Left cardiac atrium (tissue), 4 donors: ENCODE results near the gene CEP85L. TPM values are rescaled to one million over a fixed set of nuclear protein-coding genes. Genes with fewer than 3 reads are reported as not detected.

Experiments used
- ATAC-seq, 2 donors: fragments of 200-7000 bp; cut with Tn5 transposase; one replicate each; pipeline ENCODE4 v1.9.1; 2020; ENCODE audit warnings: mild to moderate bottlenecking in 2 of 2, moderate library complexity in 2 of 2
- DNase-seq: peaks from one replicate; pipeline ENCODE4 v3.0.0-alpha.2; 2020
- intact Hi-C, 2 donors: fragments of 100-400 bp; cut with DNase I; formaldehyde crosslinking; loops; one replicate each; pipeline versions ENCODE4 v1.14.1 to v1.15.1; 2022 to 2023
- total RNA-seq, 2 donors: library from RNA; stranded (reverse); fragmentation: NEBNext Ultra II Directional; extraction: Animal tissue kit (Norgen Biotek cat#: 25700); gene quantifications; one replicate each; pipeline ENCODE4 v1.2.1, GENCODE V29; 2021
- donor health status: DM: no; HTN: yes; CAD: no.
- donor health status: DM: no; HTN: yes; CAD: no; lungs with severe emphysema.
- donor health status: DM: yes; HTN: yes; CAD: no.
- donor health status: Dilated cardiomyopathy.

Gene CEP85L
- total RNA-seq, 2 donors from 2014 or later: 8.5 TPM

- intact Hi-C loops: loop anchor here (10.0 kb wide), 2 partner anchors 185 to 305 kb away; no protein-coding TSS in a partner anchor
- DNase-seq (no peak), ATAC-seq (no peak)
Measured at GRCh38 chr6:118589649-118590365, 61.6 kb downstream of the CEP85L start.

GRCh38 chr6:118589186-118589585 is 62.2 kb downstream of the CEP85L start:
- intact Hi-C loops: loop anchor here (10.0 kb wide), 2 partner anchors 186 to 304 kb away; no protein-coding TSS in a partner anchor
- no peak for ATAC-seq
- DNase-seq: no peak

- intact Hi-C loops: loop anchor here (10.0 kb wide), 2 partner anchors 186 to 304 kb away; no protein-coding TSS in a partner anchor
- no peak for ATAC-seq
- DNase-seq: no peak
Measured at GRCh38 chr6:118588626-118589025, 62.8 kb downstream of the CEP85L start.

GRCh38 chr6:118586746-118587485 is 64.5 kb downstream of the CEP85L start:
- DNase-seq: no peak
- ATAC-seq: peak; percentile 19 to 43
- intact Hi-C loops: loop anchor here (10.0 kb wide), 2 partner anchors 188 to 302 kb away; no protein-coding TSS in a partner anchor

GRCh38 chr6:118584911-118585310 is 66.5 kb downstream of the CEP85L start:
- DNase-seq: no peak
- intact Hi-C loops: loop anchor here (5.0 to 10.0 kb wide), 3 partner anchors 32 to 300 kb away; no protein-coding TSS in a partner anchor
- no peak for ATAC-seq

- intact Hi-C loops: loop anchor here (5.0 to 10.0 kb wide), 3 partner anchors 36 to 297 kb away; no protein-coding TSS in a partner anchor
- peak; percentile 13 to 61 for ATAC-seq
- DNase-seq: no peak
Measured at GRCh38 chr6:118581489-118581959, 69.9 kb downstream of the CEP85L start.

- peak; percentile 30 for DNase-seq
- peak; percentile 88 to 93 for ATAC-seq
- intact Hi-C loops: loop anchor here (1.0 to 10.0 kb wide), 4 partner anchors 36 to 298 kb away; no protein-coding TSS in a partner anchor
Measured at GRCh38 chr6:118580585-118581419, 70.6 kb downstream of the CEP85L start.

- intact Hi-C loops: loop anchor here (1.0 to 10.0 kb wide), 4 partner anchors 38 to 296 kb away; no protein-coding TSS in a partner anchor
- ATAC-seq: no peak
- DNase-seq: no peak
Measured at GRCh38 chr6:118579786-118580185, 71.6 kb downstream of the CEP85L start.

GRCh38 chr6:118578617-118579016 is 72.8 kb downstream of the CEP85L start:
- no peak for DNase-seq
- ATAC-seq: no peak
- intact Hi-C loops: no loop called here

- DNase-seq (no peak), ATAC-seq (no peak)
- intact Hi-C loops: no loop called here
Measured at GRCh38 chr6:118577972-118578371, 73.4 kb downstream of the CEP85L start.

- intact Hi-C loops: no loop called here
- DNase-seq (no peak), ATAC-seq (no peak)
Measured at GRCh38 chr6:118574051-118574865, 77.1 kb downstream of the CEP85L start.

- ATAC-seq (no peak), DNase-seq (no peak)
- intact Hi-C loops: no loop called here
Measured at GRCh38 chr6:118571121-118571520, 80.3 kb downstream of the CEP85L start.

- ATAC-seq (no peak), DNase-seq (no peak)
- intact Hi-C loops: no loop called here
Measured at GRCh38 chr6:118569498-118569897, 81.9 kb downstream of the CEP85L start.

- intact Hi-C loops: no loop called here
- ATAC-seq (peak in 1 of 2 donors; percentile 17), DNase-seq (no peak)
Measured at GRCh38 chr6:118567974-118568373, 83.4 kb downstream of the CEP85L start.

- peak; percentile 30 to 63 for ATAC-seq
- intact Hi-C loops: no loop called here
- DNase-seq: no peak
Measured at GRCh38 chr6:118565311-118565960, 86.0 kb downstream of the CEP85L start.

- no peak for DNase-seq
- ATAC-seq: peak in 1 of 2 donors; percentile 66
- intact Hi-C loops: no loop called here
Measured at GRCh38 chr6:118562959-118563358, 88.4 kb downstream of the CEP85L start.

GRCh38 chr6:118562248-118562647 is 89.1 kb downstream of the CEP85L start:
- peak in 1 of 2 donors; percentile 26 for ATAC-seq
- intact Hi-C loops: no loop called here
- no peak for DNase-seq

GRCh38 chr6:118559659-118560058 is 91.7 kb downstream of the CEP85L start:
- no peak for ATAC-seq
- intact Hi-C loops: no loop called here

More at GRCh38 chr6:118559659-118560058, 91.7 kb downstream of the CEP85L start:
- no peak for DNase-seq
